ENCODE data around the gene UNC119B.

The UNC119B gene

DNA sequence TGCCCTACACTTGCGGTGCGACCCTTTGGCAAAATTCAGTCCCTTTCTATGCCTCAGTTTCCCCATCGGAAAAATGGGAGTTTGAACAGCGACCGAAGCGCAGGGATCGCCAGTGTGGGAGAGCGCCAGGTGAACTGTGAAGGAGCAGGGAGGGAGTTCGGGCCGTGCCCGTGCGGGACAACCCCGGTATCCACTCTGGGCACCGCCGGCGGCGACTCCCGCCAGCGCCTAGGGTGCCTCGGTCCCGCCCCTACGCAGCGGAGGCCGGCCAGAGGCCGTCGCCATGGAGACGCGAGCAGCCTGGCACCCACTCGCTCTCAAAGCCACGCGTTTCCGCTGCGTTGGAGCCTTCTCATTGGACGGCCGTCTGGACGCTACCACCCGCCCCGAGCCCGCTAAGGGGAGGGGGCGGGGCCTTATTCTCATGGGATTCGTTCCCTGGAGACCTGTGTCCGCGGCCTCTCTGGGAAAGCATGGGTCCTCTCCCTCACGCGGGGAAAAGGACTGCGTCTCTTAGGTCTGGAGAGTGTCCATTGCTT lies 24.0 kb upstream of the UNC119B start:
- H3K27ac ChIP-seq (replicated peaks) = peak overlapping the region; percentile 96
- DNase-seq (ENCODE audit: low read depth in 1 of 2, low spot score in 1 of 2) = peak; percentile 98 to 99
- peak overlapping the region; percentile 64 for H3K4me3 ChIP-seq (replicated peaks; ENCODE audit: insufficient read depth, low read length)
- no peaks in the 10 kb centered on the region for H3K27me3 ChIP-seq (ENCODE audit: insufficient read depth, poor library complexity, severe bottlenecking)
- TF ChIP-seq CTCF (IDR thresholded peaks at IDR 0.05; ENCODE audit: insufficient read depth, low read length) = no peak
- TF ChIP-seq POLR2AphosphoS5 (IDR thresholded peaks at IDR 0.05; ENCODE audit: low read depth) = peak; percentile 18; the same call in 1 of the 2 replicates

- Histone ChIP-seq H3K27ac (replicated peaks) (peak within 1 kb of the TSS; percentile 96), H3K27me3 (ENCODE audit: insufficient read depth, poor library complexity, severe bottlenecking) (no peaks in the 10 kb centered on the region), H3K4me3 (replicated peaks; ENCODE audit: insufficient read depth, low read length) (peak within 1 kb of the TSS; percentile 90)
- TF ChIP-seq POLR2AphosphoS5 (IDR thresholded peaks at IDR 0.05; ENCODE audit: low read depth) (peak; percentile 42), GABPA (IDR thresholded peaks at IDR 0.05; ENCODE audit: low read depth) (peak; percentile 97), CTCF (IDR thresholded peaks at IDR 0.05; ENCODE audit: insufficient read depth, low read length) (no peak), SPI1 (IDR thresholded peaks at IDR 0.05; ENCODE audit: borderline replicate concordance, low read depth) (peak; percentile 82)
- TF ChIP-seq, protein P1, sequence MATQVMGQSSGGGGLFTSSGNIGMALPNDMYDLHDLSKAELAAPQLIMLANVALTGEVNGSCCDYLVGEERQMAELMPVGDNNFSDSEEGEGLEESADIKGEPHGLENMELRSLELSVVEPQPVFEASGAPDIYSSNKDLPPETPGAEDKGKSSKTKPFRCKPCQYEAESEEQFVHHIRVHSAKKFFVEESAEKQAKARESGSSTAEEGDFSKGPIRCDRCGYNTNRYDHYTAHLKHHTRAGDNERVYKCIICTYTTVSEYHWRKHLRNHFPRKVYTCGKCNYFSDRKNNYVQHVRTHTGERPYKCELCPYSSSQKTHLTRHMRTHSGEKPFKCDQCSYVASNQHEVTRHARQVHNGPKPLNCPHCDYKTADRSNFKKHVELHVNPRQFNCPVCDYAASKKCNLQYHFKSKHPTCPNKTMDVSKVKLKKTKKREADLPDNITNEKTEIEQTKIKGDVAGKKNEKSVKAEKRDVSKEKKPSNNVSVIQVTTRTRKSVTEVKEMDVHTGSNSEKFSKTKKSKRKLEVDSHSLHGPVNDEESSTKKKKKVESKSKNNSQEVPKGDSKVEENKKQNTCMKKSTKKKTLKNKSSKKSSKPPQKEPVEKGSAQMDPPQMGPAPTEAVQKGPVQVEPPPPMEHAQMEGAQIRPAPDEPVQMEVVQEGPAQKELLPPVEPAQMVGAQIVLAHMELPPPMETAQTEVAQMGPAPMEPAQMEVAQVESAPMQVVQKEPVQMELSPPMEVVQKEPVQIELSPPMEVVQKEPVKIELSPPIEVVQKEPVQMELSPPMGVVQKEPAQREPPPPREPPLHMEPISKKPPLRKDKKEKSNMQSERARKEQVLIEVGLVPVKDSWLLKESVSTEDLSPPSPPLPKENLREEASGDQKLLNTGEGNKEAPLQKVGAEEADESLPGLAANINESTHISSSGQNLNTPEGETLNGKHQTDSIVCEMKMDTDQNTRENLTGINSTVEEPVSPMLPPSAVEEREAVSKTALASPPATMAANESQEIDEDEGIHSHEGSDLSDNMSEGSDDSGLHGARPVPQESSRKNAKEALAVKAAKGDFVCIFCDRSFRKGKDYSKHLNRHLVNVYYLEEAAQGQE (IDR thresholded peaks at IDR 0.05; ENCODE audit: insufficient replicate concordance, low read depth) = peak; percentile 44
- DNase-seq (ENCODE audit: low read depth in 1 of 2, low spot score in 1 of 2) = peak; percentile 97 to 99
These were observed 23.3 kb upstream of the UNC119B start, which contains the start of gene MLEC for GRCh38 chr12:120686690-120687577. TSS of gene MLEC (plus strand) at chr12:120687149. CDS start at chr12:120687297, 148 bp downstream.

DNA sequence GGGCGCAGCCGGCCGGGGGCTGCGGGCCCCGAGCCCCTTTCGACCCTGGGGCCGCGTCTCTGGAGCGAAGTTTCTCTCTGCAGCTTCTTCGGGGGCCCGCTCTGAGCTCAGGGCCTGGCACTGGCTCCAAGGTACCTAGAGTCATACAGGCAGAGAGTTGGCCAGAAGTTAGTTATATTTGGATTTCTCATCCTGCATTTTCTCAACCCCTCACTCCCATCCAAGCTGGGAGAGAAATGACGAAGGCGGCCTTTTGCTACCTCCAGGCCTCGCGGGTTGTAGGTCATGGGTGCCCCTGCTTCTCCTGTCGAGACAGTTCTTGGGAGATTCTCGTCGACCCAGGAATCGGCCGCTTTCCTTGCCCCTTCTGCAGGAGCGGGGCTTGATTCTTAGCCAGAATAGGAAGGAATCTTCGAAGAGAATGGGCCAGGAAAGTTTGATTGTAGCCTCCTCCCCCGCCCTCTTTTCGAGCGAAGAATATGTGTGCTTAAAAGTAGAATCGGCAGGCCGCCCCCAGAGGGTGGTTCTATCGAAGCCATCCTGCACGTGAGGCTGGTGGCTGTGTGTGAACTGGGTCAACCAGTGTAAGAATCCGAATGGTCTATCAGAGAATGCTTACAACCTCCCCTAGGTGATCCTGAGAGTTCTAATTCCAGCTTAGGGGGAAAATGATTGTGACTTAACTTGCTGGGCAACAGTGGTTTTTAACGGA lies 22.5 kb upstream of the UNC119B start:
- peak overlapping the region; percentile 96 for H3K27ac ChIP-seq (replicated peaks)
- peak overlapping the region; percentile 90 for H3K4me3 ChIP-seq (replicated peaks; ENCODE audit: insufficient read depth, low read length)
- no peak for DNase-seq (ENCODE audit: low read depth in 1 of 2, low spot score in 1 of 2)
- no peaks in the 10 kb centered on the region for H3K27me3 ChIP-seq (ENCODE audit: insufficient read depth, poor library complexity, severe bottlenecking)
- no peak for TF ChIP-seq SPI1 (IDR thresholded peaks at IDR 0.05; ENCODE audit: borderline replicate concordance, low read depth)
- TF ChIP-seq, protein P1 (IDR thresholded peaks at IDR 0.05; ENCODE audit: insufficient replicate concordance, low read depth) = no peak
- no peak for TF ChIP-seq CTCF (IDR thresholded peaks at IDR 0.05; ENCODE audit: insufficient read depth, low read length)
- TF ChIP-seq POLR2AphosphoS5 (IDR thresholded peaks at IDR 0.05; ENCODE audit: low read depth) = no peak
- TF ChIP-seq GABPA (IDR thresholded peaks at IDR 0.05; ENCODE audit: low read depth) = no peak
